Prostate gland (tissue), 2 donors: Measurements from ENCODE around the gene TMEM185B. TPM values are rescaled to one million over a fixed set of nuclear protein-coding genes. Genes with fewer than 3 reads are reported as not detected.
"Not testable (repeated sequence)": the region's sequence is repeated elsewhere in the genome, so short reads cannot be mapped to it uniquely, and the experiment has no call there.

Source experiments
- DNase-seq: peaks from one replicate; pipeline ENCODE4 v3.0.0-alpha.2; 2019; ENCODE audit warnings: low spot score
- H3K27ac ChIP-seq, 2 donors: fragments of 200-600 bp; sonication (generic); 2 replicates each; pipeline ENCODE4 v1.5.1; 2017 to 2019
- H3K27me3 ChIP-seq: fragments of 200-600 bp; sonication (generic); replicated peaks from 2 replicates; pipeline ENCODE4 v1.5.1; 2019; ENCODE audit not compliant: insufficient read depth
- H3K36me3 ChIP-seq, 2 donors: fragments of 200-600 bp; sonication (generic); 1 replicate in 1 of 2; 2 replicates in 1 of 2; pipeline versions ENCODE4 v1.5.1 to v1.8.1; 2017 to 2019
- H3K4me1 ChIP-seq: fragments of 200-600 bp; sonication (generic); replicated peaks from 2 replicates; pipeline ENCODE4 v1.5.1; 2019
- H3K4me3 ChIP-seq, 2 donors: fragments of 200-600 bp; sonication (generic); 2 replicates each; pipeline ENCODE4 v1.5.1; 2017 to 2019
- H3K9me3 ChIP-seq: fragments of 200-600 bp; sonication (generic); 2 replicates; pipeline ENCODE4 v1.5.1; 2017
- CTCF ChIP-seq, 4 experiments: fragments of 200-600 bp in 2 of 4; fragments of 450-650 bp in 2 of 4; sonication (generic) in 2 of 4; IDR thresholded peaks; 1 replicate in 3 of 4; 2 replicates in 1 of 4; pipeline ENCODE4 v1.5.1; 2016 to 2019; ENCODE audit warnings: antibody characterized with exemption in 4 of 4, mild to moderate bottlenecking in 2 of 4, moderate library complexity in 2 of 4
- POLR2A ChIP-seq: fragments of 450-650 bp; IDR thresholded peaks from one replicate; pipeline ENCODE4 v1.6.1; 2016; ENCODE audit warnings: antibody characterized with exemption, mild to moderate bottlenecking
- POLR2AphosphoS5 ChIP-seq: sonication (generic); formaldehyde crosslinking; IDR thresholded peaks from one replicate; pipeline ENCODE4 v1.6.1; 2017; ENCODE audit warnings: antibody characterized with exemption
- WGBS: methylation state at CpG from one replicate; pipeline ENCODE4 v1.1.5; 2018; 5-methylcytosine and 5-hydroxymethylcytosine counted together
- intact Hi-C: fragments of 100-400 bp; cut with DNase I; formaldehyde crosslinking; loops from one replicate; pipeline ENCODE4 v1.14.2; 2022
- total RNA-seq, 2 donors: library from RNA; depleted of rRNA; stranded (reverse); fragments of >200 nt; gene quantifications; one replicate each; pipeline ENCODE4 v1.1.0, GENCODE V29; 2016

The TMEM185B gene
- total RNA-seq, 2 donors from 2014 or later = 53.7 to 72.3 TPM

DNA sequence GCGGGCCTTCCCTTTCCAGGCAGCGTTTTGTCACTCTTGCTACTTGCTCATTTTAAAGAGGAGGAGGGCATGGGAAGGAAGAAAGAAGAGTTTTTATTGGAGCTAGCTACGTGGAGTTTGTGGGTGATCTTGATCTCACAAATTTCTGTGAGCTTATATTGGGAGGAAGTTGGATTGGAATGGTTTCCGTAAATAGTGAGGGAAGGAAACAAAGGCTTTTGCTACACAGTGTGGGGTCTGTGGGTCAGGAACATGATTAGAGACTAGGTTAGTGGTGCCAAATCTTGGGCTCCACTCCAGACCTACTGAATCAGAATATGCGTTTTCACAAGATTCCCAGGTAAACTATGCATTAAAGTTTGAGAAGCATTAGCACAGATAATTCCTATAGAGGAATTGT is 37.5 kb upstream of the TMEM185B start:
- Histone ChIP-seq H3K27me3 (no peaks in the 10 kb centered on the region), H3K36me3 (no peaks in the 10 kb centered on the region), H3K4me1 (peaks cover 6% of the 10 kb centered on the region), H3K27ac (no peak overlapping the region), H3K4me3 (no peak overlapping the region), H3K9me3 (no peaks in the 10 kb centered on the region)
- DNase-seq = no peak
- intact Hi-C loops = no loop called here
- 87% methylated on average over 5 of the region's 5 CpGs for WGBS
- TF ChIP-seq CTCF (IDR thresholded peaks at IDR 0.05) = no peak
- no peak for TF ChIP-seq POLR2A
- no peak for TF ChIP-seq POLR2AphosphoS5

DNA sequence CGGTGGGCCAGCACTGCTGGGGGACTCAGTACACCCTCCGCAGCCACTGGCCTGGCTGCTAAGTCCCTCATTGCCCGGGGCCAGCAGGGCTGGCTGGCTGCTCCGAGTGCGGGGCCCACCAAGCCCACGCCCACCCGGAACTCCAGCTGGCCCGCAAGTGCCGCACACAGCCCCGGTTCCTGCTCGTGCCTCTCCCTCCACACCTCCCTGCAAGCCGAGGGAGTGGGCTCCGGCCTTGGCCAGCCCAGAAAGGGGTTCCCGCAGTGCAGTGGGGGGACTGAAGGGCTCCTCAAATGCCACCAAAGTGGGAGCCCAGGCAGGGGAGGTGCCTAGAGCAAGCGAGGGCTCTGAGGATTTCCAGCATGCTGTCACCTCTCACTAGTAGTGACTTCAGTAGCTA is 36.7 kb upstream of the TMEM185B start:
- not testable (repeated sequence) for H3K4me3 ChIP-seq, H3K36me3 ChIP-seq, H3K4me1 ChIP-seq, H3K27ac ChIP-seq, DNase-seq, H3K27me3 ChIP-seq, H3K9me3 ChIP-seq
- intact Hi-C loops = loop anchor here (10.0 kb wide), 1 partner anchor 415 kb away; no protein-coding TSS in a partner anchor
- WGBS = 99% methylated on average over 7 of the region's 15 CpGs

- H3K4me3 ChIP-seq = no peak overlapping the region
- no peak overlapping the region for H3K27ac ChIP-seq
- DNase-seq = no peak
- TF ChIP-seq CTCF (IDR thresholded peaks at IDR 0.05) (no peak), POLR2A (no peak), POLR2AphosphoS5 (no peak)
- WGBS = 94% methylated on average over 9 of the region's 9 CpGs
- H3K9me3 ChIP-seq = no peaks in the 10 kb centered on the region
- intact Hi-C loops = loop anchor here (10.0 kb wide), 1 partner anchor 417 kb away; no protein-coding TSS in a partner anchor
- no peaks in the 10 kb centered on the region for H3K36me3 ChIP-seq
- no peaks in the 10 kb centered on the region for H3K27me3 ChIP-seq
- H3K4me1 ChIP-seq = peaks cover 6% of the 10 kb centered on the region
Measured at GRCh38 chr2:120258196-120258595, 35.0 kb upstream of the TMEM185B start.

- TF ChIP-seq POLR2A (no peak), CTCF (IDR thresholded peaks at IDR 0.05) (no peak), POLR2AphosphoS5 (no peak)
- no peak for DNase-seq
- Histone ChIP-seq H3K9me3 (no peaks in the 10 kb centered on the region), H3K4me1 (peaks cover 6% of the 10 kb centered on the region), H3K4me3 (no peak overlapping the region), H3K36me3 (no peaks in the 10 kb centered on the region), H3K27me3 (no peaks in the 10 kb centered on the region), H3K27ac (no peak overlapping the region)
- intact Hi-C loops = loop anchor here (10.0 kb wide), 1 partner anchor 417 kb away; no protein-coding TSS in a partner anchor
- WGBS = 33% methylated on average over 1 of the region's 1 CpG
Measured at GRCh38 chr2:120257522-120257921, 34.3 kb upstream of the TMEM185B start.

DNA sequence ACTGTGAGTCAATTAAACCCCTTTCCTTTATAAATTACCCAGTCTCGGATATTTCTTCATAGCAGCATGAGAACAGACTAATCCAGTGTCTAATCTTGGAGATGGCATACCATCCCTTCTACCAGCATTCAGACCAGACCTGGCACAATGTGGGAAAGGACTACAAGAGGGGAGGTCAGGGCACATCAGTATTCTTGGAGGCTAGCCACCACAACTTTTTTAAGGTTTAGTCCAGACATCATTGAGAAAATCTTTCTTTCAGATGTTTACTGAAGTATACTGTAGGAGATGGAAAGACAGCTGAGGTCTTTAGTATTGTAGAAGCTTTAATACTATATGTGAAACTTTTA is 33.4 kb upstream of the TMEM185B start:
- no peaks in the 10 kb centered on the region for H3K27me3 ChIP-seq
- no peak for DNase-seq
- TF ChIP-seq POLR2AphosphoS5 (no peak), CTCF (IDR thresholded peaks at IDR 0.05) (no peak), POLR2A (no peak)
- H3K27ac ChIP-seq = no peak overlapping the region
- H3K9me3 ChIP-seq = no peaks in the 10 kb centered on the region
- intact Hi-C loops = loop anchor here (10.0 kb wide), 1 partner anchor 418 kb away; no protein-coding TSS in a partner anchor
- H3K36me3 ChIP-seq = no peaks in the 10 kb centered on the region
- 72% methylated on average over 1 of the region's 1 CpG for WGBS
- H3K4me1 ChIP-seq = peaks cover 6% of the 10 kb centered on the region
- no peak overlapping the region for H3K4me3 ChIP-seq
